ENCODE data around the gene NTNG1.
A peak's percentile ranks its signal among the peaks of the same experiment; 100 is the strongest.

The NTNG1 gene

DNA sequence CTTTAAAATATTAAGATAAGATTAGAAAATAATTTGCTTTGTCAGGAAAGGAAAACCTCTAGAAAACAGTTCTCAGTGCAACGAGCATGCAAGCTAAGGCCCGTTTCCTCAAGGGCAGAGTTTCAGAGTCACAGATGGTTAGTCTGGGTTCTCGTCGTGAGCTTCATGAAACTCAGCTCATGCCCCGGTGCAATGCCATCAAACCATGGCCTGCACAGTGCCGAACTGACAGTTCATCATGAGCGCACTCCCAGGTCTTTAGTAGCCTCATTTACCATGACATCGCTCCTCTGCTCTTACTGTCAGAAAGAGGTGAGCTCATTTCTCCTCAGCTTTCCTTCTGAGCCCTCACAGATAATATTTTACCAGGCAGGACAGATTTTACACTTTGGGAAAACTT, 319.2 kb downstream of the NTNG1 start:
- Histone ChIP-seq H3K4me3 (ENCODE audit: low read depth, low read length) (no peak overlapping the region), H3K4me1 (no peaks in the 10 kb centered on the region), H3K36me3 (no peaks in the 10 kb centered on the region), H3K27me3 (no peaks in the 10 kb centered on the region), H3K9me3 (no peaks in the 10 kb centered on the region)
- TF ChIP-seq, protein P1, sequence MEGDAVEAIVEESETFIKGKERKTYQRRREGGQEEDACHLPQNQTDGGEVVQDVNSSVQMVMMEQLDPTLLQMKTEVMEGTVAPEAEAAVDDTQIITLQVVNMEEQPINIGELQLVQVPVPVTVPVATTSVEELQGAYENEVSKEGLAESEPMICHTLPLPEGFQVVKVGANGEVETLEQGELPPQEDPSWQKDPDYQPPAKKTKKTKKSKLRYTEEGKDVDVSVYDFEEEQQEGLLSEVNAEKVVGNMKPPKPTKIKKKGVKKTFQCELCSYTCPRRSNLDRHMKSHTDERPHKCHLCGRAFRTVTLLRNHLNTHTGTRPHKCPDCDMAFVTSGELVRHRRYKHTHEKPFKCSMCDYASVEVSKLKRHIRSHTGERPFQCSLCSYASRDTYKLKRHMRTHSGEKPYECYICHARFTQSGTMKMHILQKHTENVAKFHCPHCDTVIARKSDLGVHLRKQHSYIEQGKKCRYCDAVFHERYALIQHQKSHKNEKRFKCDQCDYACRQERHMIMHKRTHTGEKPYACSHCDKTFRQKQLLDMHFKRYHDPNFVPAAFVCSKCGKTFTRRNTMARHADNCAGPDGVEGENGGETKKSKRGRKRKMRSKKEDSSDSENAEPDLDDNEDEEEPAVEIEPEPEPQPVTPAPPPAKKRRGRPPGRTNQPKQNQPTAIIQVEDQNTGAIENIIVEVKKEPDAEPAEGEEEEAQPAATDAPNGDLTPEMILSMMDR (IDR thresholded peaks at IDR 0.05; ENCODE audit: low read depth, low read length) = no peak
- no peak for DNase-seq

DNA sequence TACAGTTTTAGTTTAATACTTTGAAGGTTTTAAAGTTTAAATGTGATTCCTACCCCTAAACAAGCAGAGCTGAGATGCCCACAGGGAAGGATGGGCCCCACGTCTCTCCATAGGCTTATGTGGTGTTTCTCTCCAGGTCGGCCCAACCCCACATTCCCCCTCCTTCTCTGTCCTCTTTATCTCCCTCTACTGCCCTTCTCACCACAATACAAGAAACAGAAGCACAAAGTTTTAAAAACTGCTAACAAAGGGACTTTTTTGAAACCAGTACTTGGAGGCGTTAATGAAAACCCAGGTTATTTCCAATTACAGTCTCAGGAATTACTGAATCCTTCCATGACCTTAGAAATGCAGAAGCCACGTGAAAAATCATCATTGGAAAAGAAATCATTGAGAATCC, 324.0 kb downstream of the NTNG1 start:
- H3K27me3 ChIP-seq = no peaks in the 10 kb centered on the region
- TF ChIP-seq, protein P1 (IDR thresholded peaks at IDR 0.05; ENCODE audit: low read depth, low read length) = peak; percentile 31; the same call in 1 of the 2 replicates
- no peak overlapping the region for H3K4me3 ChIP-seq (ENCODE audit: low read depth, low read length)
- no peaks in the 10 kb centered on the region for H3K9me3 ChIP-seq
- DNase-seq = no peak
- no peaks in the 10 kb centered on the region for H3K4me1 ChIP-seq
- H3K36me3 ChIP-seq = no peaks in the 10 kb centered on the region

DNA sequence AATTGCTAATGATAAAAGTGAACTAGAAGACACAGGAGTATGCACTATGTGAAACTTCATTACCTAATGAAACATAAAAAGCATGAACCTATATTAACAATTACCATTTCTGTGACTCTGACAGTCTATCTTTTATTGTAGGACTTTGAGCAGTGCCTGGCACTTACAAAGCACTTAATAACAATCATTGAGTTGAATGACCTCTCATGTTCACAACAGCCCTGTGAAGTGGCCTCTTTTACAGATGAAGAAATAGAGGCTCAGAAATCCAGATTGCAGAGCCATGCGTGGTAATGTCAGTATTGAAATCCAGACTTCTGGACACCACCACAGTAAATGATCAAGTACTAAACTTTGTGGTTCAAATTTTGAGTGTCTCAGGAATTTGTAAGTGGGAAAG, 326.4 kb downstream of the NTNG1 start:
- H3K4me1 ChIP-seq = no peaks in the 10 kb centered on the region
- no peaks in the 10 kb centered on the region for H3K9me3 ChIP-seq
- no peaks in the 10 kb centered on the region for H3K27me3 ChIP-seq
- DNase-seq = no peak
- no peaks in the 10 kb centered on the region for H3K36me3 ChIP-seq
- no peak overlapping the region for H3K4me3 ChIP-seq (ENCODE audit: low read depth, low read length)
- TF ChIP-seq, protein P1 (IDR thresholded peaks at IDR 0.05; ENCODE audit: low read depth, low read length) = no peak

DNA sequence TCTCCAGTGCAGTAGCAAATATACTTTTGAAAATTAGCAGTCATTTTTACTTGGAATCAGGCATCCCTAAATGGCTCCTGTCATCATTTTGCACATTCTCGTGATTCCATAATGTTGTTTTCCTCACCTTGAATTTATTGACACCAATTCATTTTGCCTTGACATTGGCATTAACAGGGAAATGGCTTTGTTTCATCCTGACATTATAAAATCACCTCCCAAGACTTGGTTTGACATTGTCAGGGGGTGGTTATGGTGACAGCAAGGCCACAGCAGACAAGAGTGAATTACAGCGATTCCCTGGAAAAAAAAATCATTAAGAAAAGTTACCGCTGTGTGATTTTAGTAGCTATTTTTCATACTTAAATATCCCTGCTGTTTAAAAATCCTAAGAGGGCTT, 327.0 kb downstream of the NTNG1 start:
- no peaks in the 10 kb centered on the region for H3K27me3 ChIP-seq
- H3K36me3 ChIP-seq = no peaks in the 10 kb centered on the region
- no peaks in the 10 kb centered on the region for H3K9me3 ChIP-seq
- no peaks in the 10 kb centered on the region for H3K4me1 ChIP-seq
- H3K4me3 ChIP-seq (ENCODE audit: low read depth, low read length) = no peak overlapping the region
- TF ChIP-seq, protein P1 (IDR thresholded peaks at IDR 0.05; ENCODE audit: low read depth, low read length) = no peak
- no peak for DNase-seq

DNA sequence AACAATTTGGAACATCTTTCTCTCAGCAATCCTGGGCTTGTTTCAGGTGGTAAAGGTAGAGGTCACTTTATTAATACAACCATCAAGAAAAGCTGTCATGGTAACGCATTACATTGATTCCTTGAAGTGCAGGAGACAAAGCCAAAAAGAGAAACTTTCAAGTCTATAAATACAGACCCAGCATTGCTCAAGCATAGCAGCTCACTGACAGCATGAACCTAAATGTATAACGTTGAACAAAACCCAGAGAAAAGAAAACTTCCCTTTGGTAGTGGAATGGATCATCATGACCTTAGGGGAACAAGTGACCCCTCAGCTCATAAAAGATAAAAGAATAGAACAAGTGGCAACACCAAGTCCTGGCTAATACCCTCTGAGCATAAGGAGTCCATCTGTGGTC, 332.2 kb downstream of the NTNG1 start:
- H3K27me3 ChIP-seq = no peaks in the 10 kb centered on the region
- TF ChIP-seq, protein P1 (IDR thresholded peaks at IDR 0.05; ENCODE audit: low read depth, low read length) = no peak
- no peak for DNase-seq
- H3K36me3 ChIP-seq = no peaks in the 10 kb centered on the region
- no peak overlapping the region for H3K4me3 ChIP-seq (ENCODE audit: low read depth, low read length)
- H3K9me3 ChIP-seq = no peaks in the 10 kb centered on the region
- no peaks in the 10 kb centered on the region for H3K4me1 ChIP-seq

DNA sequence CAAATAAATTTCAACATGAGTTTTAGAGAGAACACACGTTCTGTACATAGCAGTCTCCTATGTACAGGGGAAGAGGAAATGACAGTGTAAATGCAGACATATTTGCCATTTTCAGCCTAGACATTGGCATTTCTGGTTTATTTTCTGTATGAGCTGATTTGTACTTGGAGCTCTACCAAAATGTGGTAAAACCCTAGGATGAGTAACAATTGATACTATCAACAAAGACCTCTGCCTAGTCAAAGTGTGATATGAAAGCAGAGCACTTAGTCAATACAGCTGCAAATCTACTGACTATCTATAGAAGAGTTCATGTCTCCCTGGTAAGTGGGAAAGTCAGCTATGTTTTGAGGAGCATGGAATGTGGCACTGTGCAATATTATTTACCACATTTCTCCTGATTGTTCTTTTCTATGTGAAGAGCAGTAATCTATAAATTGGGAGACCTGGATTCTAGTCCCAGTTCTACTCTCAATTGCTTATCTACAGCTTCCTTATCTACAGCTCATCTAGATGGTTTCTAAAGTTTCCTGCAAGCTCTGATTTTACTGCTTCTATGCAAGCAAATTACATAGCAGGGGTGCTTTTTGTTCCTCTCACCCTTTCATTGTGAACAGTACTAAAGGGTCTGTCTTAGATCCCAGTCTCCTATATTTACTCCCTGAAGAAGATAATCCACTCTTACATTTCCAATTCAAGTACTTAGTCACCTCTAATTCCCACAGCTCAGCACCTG, 334.2 kb downstream of the NTNG1 start:
- Histone ChIP-seq H3K9me3 (no peaks in the 10 kb centered on the region), H3K27me3 (no peaks in the 10 kb centered on the region), H3K4me1 (peaks cover 9% of the 10 kb centered on the region), H3K36me3 (no peaks in the 10 kb centered on the region), H3K4me3 (ENCODE audit: low read depth, low read length) (no peak overlapping the region)
- no peak for DNase-seq
- TF ChIP-seq, protein P1 (IDR thresholded peaks at IDR 0.05; ENCODE audit: low read depth, low read length) = no peak
